HepG2 (cell line): ENCODE measurements around the gene PAMR1. TPM values are rescaled to one million over a fixed set of nuclear protein-coding genes. Genes with fewer than 3 reads are reported as not detected.

Experiments used
- ATAC-seq: fragments of 200-7000 bp; cut with Tn5 transposase; 3 replicates; pipeline ENCODE4 v1.9.1; 2020; ENCODE audit warnings: mild to moderate bottlenecking, moderate library complexity
- BruUV-seq: library from RNA; stranded (reverse); fragments of 400-500 nt; replicated peaks from 2 replicates; lab custom pipeline; 2021; lab: Mats Ljungman, UMichigan
- CTCF ChIA-PET: fragments of 300-600 bp; formaldehyde crosslinking; extraction: SDS; loops from one replicate; lab custom pipeline; 2021; ENCODE audit warnings: low total read pairs, inconsistent platforms, low intra/inter-chr PET ratio; lab: Yijun Ruan, JAX
- POLR2A ChIA-PET: fragments of 350-600 bp; sonication (Branson Sonifier 250); formaldehyde crosslinking; loops from one replicate; lab custom pipeline; 2020; ENCODE audit warnings: antibody characterized with exemption, inconsistent platforms; lab: Yijun Ruan, JAX
- DNase-seq: peaks from one replicate; pipeline ENCODE4 v3.0.0-alpha.2; 2015; ENCODE audit warnings: low spot score
- FAIRE-seq: peaks from 3 replicates; lab custom pipeline; 2011; peaks lifted over from hg19 to GRCh38; lab: Jason Lieb, UNC
- H2AFZ ChIP-seq: one replicate; pipeline ENCODE4 v1.6.1; 2011; ENCODE audit warnings: low read length, inconsistent platforms
- H3K27ac ChIP-seq: fragments of 300-600 bp; 3 replicates; pipeline ENCODE4 v1.8.0; 2011; ENCODE audit warnings: mixed run types, mild to moderate bottlenecking, mixed read lengths, low read length, inconsistent platforms; ENCODE audit not compliant: insufficient read depth; ENCODE audit errors: extremely low read length
- H3K27me3 ChIP-seq, 2 experiments: fragments of 200-600 bp in 1 of 2; 2 replicates in 1 of 2; 3 replicates in 1 of 2; pipeline versions ENCODE4 v1.6.0 to v1.8.0; 2011; ENCODE audit warnings: low read length in 2 of 2, mild to moderate bottlenecking in 2 of 2, moderate library complexity in 2 of 2, inconsistent platforms in 1 of 2; ENCODE audit not compliant: insufficient read depth in 2 of 2, control insufficient read depth in 1 of 2
- H3K36me3 ChIP-seq, 2 experiments: fragments of 200-600 bp in 1 of 2; replicated peaks in 1 of 2; 2 replicates in 1 of 2; 3 replicates in 1 of 2; pipeline versions ENCODE4 v1.5.1 to v1.8.0; 2011; ENCODE audit warnings: low read length in 2 of 2, inconsistent platforms in 1 of 2; ENCODE audit not compliant: insufficient read depth in 2 of 2, control insufficient read depth in 1 of 2
- H3K4me1 ChIP-seq: 2 replicates; pipeline ENCODE4 v1.5.1; 2012; ENCODE audit warnings: low read length, inconsistent platforms; ENCODE audit not compliant: insufficient read depth
- H3K4me2 ChIP-seq: 2 replicates; pipeline ENCODE4 v1.6.0; 2011; ENCODE audit warnings: low read depth, low read length, inconsistent platforms
- H3K4me3 ChIP-seq, 3 experiments: fragments of 200-600 bp in 1 of 3; sonication (generic), shearing (Covaris generic) in 1 of 3; replicated peaks in 1 of 3; 2 replicates each; pipeline ENCODE4 v1.5.1; 2011 to 2016; ENCODE audit warnings: low read length in 3 of 3, inconsistent platforms in 2 of 3, low read depth in 2 of 3, mild to moderate bottlenecking in 2 of 3, control low read depth in 1 of 3, mixed read lengths in 1 of 3; ENCODE audit not compliant: insufficient read depth in 1 of 3
- H3K79me2 ChIP-seq: one replicate; pipeline ENCODE4 v1.6.1; 2011; ENCODE audit warnings: low read length, inconsistent platforms; ENCODE audit not compliant: insufficient read depth
- H3K9ac ChIP-seq: 2 replicates; pipeline ENCODE4 v1.6.0; 2011; ENCODE audit warnings: mild to moderate bottlenecking, low read depth, low read length, inconsistent platforms; ENCODE audit not compliant: insufficient read depth
- H3K9me3 ChIP-seq: 2 replicates; pipeline ENCODE4 v1.5.1; 2012; ENCODE audit warnings: mild to moderate bottlenecking, low read length
- H4K20me1 ChIP-seq: 2 replicates; pipeline ENCODE4 v1.6.0; 2011; ENCODE audit warnings: inconsistent platforms, mild to moderate bottlenecking, low read length, moderate library complexity; ENCODE audit not compliant: insufficient read depth
- ATRX ChIP-seq: sonication (generic); formaldehyde crosslinking; IDR thresholded peaks from 2 replicates; pipeline ENCODE4 v1.4.0; 2020; ENCODE audit warnings: missing genetic modification reagents, borderline replicate concordance
- CHD2 ChIP-seq: IDR thresholded peaks from 2 replicates; pipeline ENCODE4 v1.6.1; 2011; ENCODE audit warnings: low read depth, low read length, improper control_type of control experiment
- NAIF1 ChIP-seq: sonication (generic); formaldehyde crosslinking; IDR thresholded peaks from 2 replicates; pipeline ENCODE4 v1.5.0; 2020; ENCODE audit warnings: mild to moderate bottlenecking, missing genetic modification reagents, borderline replicate concordance
- NCOA5 ChIP-seq: sonication (generic); formaldehyde crosslinking; IDR thresholded peaks from 2 replicates; pipeline ENCODE4 v1.4.0; 2020; ENCODE audit warnings: missing genetic modification reagents
- POLR2AphosphoS5 ChIP-seq: IDR thresholded peaks from 2 replicates; pipeline ENCODE4 v1.6.1; 2012; ENCODE audit warnings: low read depth, low read length
- U2AF1 ChIP-seq: fragments of 200-400 bp; formaldehyde crosslinking; optimal IDR thresholded peaks from 2 replicates; pipeline ENCODE3; 2017; ENCODE audit warnings: mild to moderate bottlenecking, low read depth, low read length
- ZNF430 ChIP-seq: sonication (generic); formaldehyde crosslinking; IDR thresholded peaks from 2 replicates; pipeline ENCODE4 v1.9.0; 2021; ENCODE audit warnings: mild to moderate bottlenecking, missing genetic modification reagents
- ZNF441 ChIP-seq: sonication (generic); formaldehyde crosslinking; IDR thresholded peaks from 2 replicates; pipeline ENCODE4 v1.7.0; 2021; ENCODE audit warnings: missing genetic modification reagents, borderline replicate concordance
- ZNF460 ChIP-seq: sonication (generic); formaldehyde crosslinking; IDR thresholded peaks from 2 replicates; pipeline ENCODE4 v1.5.1; 2020; ENCODE audit warnings: missing genetic modification reagents, mild to moderate bottlenecking, borderline replicate concordance
- ZNF780A ChIP-seq: sonication (generic); formaldehyde crosslinking; IDR thresholded peaks from 2 replicates; pipeline ENCODE4 v1.8.0; 2022; ENCODE audit warnings: mild to moderate bottlenecking, missing genetic modification reagents, moderate library complexity
- ZNF792 ChIP-seq: IDR thresholded peaks from 2 replicates; pipeline ENCODE4 v1.6.1; 2016
- WGBS: methylation state at CpG from one replicate; pipeline ENCODE4 v1.1.6; 2017; ENCODE audit warnings: low lambda C conversion rate; 5-methylcytosine and 5-hydroxymethylcytosine counted together
- in situ Hi-C: cut with HindIII; loops from 2 replicates; pipeline ENCODE4 v1.10.0; 2017; ENCODE audit warnings: low pct_unique_long_range_greater_than_20kb; ENCODE audit not compliant: extremely low pct_ligation_motif_present
- intact Hi-C: fragments of 100-400 bp; cut with micrococcal nuclease; formaldehyde crosslinking; loops from one replicate; pipeline ENCODE4 v1.10.0; 2022; ENCODE audit not compliant: unreplicated experiment
- polyA plus RNA-seq, 8 experiments: library from polyadenylated mRNA; depleted of rRNA in 3 of 8; stranded (reverse) in 7 of 8; unstranded in 1 of 8; fragments of >200 nt; fragmentation: Illumina TruSeq in 4 of 8; extraction: Trizol in 4 of 8; gene quantifications; 2 replicates each; pipeline versions ENCODE4 v1.2.1 to v1.2.3, GENCODE V29; 2011 to 2016; ENCODE audit warnings: low read depth in 4 of 8, missing spikeins in 1 of 8, mixed read lengths in 1 of 8; ENCODE audit not compliant: insufficient read depth in 1 of 8
- total RNA-seq, 5 experiments: library from RNA; depleted of rRNA; stranded (reverse); fragments of >200 nt; fragmentation: Illumina TruSeq; extraction: Trizol; gene quantifications; 2 replicates each; pipeline ENCODE4 v1.2.3, GENCODE V29; 2016; ENCODE audit warnings: low read depth in 1 of 5
- TF ChIP-seq, protein P1 (sequence below): sonication (generic); formaldehyde crosslinking; IDR thresholded peaks from 2 replicates; pipeline ENCODE4 v1.8.1; 2023; ENCODE audit warnings: missing genetic modification reagents, inconsistent platforms, borderline replicate concordance

The PAMR1 gene
- total and polyA plus RNA-seq, 2 of the 13 experiments (the other 11 are each of a cell fraction or from before 2014, with no cell fraction given), result not detected

DNA sequence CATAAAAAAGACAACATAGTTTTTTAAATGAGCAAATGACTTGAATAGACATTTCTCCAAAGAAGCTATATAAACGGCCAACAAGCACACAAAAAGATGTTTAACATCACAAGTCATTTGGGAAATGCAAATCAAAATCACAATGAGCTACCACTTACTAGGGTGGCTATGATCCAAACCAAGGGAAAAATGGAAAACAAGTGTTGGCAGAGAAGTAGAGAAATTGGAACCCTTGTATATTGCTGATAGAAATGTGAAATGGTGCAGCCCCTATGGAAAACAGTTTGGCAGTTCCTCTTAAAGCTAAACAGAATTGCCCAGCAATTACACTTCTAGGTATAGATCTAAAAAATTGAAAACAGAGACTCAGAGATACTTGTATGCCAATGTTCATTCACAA, 29.0 kb downstream of the PAMR1 start:
- ATAC-seq (no peak), DNase-seq (no peak), FAIRE-seq (no peak)
- Histone ChIP-seq H3K4me3 (no peak overlapping the region), H3K4me1 (no peaks in the 10 kb centered on the region), H2AFZ (no peak overlapping the region), H3K79me2 (no peaks in the 10 kb centered on the region), H3K9ac (no peak overlapping the region), H3K9me3 (no peaks in the 10 kb centered on the region), H3K27ac (no peak overlapping the region), H3K27me3 (peaks cover 0 to 15% of the 10 kb centered on the region in 2 experiments; a peak in 2 of 5 replicates), H3K36me3 (no peaks in the 10 kb centered on the region), H4K20me1 (no peaks in the 10 kb centered on the region), H3K4me2 (no peak overlapping the region)
- WGBS, result 0% methylated on average over 1 of the region's 1 CpG
- intact Hi-C loops (no loop called here), in situ Hi-C loops (loop anchor here (25.0 kb wide), 1 partner anchor 766 kb away; no protein-coding TSS in a partner anchor)
- TF ChIP-seq ZNF460 (CRISPR knock-in tag) (no peak), ATRX (no peak), ZNF780A (CRISPR knock-in tag) (no peak), ZNF441 (CRISPR knock-in tag) (no peak), NAIF1 (CRISPR knock-in tag) (no peak), CHD2 (no peak), NCOA5 (CRISPR knock-in tag) (no peak), ZNF430 (CRISPR knock-in tag) (no peak)
- ChIA-PET POLR2A (no interaction called here), CTCF (no interaction called here)
- no TSS peak for BruUV-seq

DNA sequence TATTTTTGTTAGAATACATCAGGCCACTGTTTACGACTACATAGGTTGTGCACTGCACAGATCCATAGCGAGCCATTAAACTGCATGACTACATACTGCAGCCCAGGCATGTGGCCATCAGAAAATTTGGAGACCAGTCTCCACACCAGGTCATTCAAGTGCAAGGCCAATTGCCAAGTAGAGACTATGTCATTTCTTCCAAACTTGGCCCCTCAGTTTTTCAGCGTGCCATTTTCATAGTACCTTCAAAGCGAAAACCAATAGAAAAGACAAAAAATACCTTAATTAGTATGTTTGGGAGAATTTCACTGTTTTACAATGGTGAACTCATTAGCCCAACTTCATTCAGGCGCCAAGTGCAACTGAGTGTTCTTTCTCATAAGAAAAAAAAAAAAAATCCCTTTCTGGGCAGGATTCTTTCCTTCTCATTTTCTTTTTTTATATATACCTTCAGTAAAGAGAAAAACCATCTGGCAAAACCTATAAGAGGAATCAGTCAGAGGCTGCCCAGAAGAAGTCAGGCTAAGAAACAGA, 30.4 kb downstream of the PAMR1 start:
- no peak overlapping the region for H3K9ac ChIP-seq
- WGBS, result 9% methylated on average over 5 of the region's 5 CpGs
- no peaks in the 10 kb centered on the region for H3K4me1 ChIP-seq
- H2AFZ ChIP-seq, result no peak overlapping the region
- intact Hi-C loops, result no loop called here
- H3K9me3 ChIP-seq, result no peaks in the 10 kb centered on the region
- in situ Hi-C loops, result loop anchor here (25.0 kb wide), 1 partner anchor 767 kb away; no protein-coding TSS in a partner anchor
- DNase-seq, result no peak
- no peak overlapping the region for H3K4me2 ChIP-seq
- POLR2A ChIA-PET, result no interaction called here
- H3K36me3 ChIP-seq, result no peaks in the 10 kb centered on the region
- no peak for ATAC-seq
- H3K4me3 ChIP-seq, result no peak overlapping the region
- CTCF ChIA-PET, result no interaction called here
- peaks cover 0 to 15% of the 10 kb centered on the region in 2 experiments; a peak in 2 of 5 replicates for H3K27me3 ChIP-seq
- H3K27ac ChIP-seq, result no peak overlapping the region
- no peaks in the 10 kb centered on the region for H4K20me1 ChIP-seq
- no TSS peak for BruUV-seq
- no peak for FAIRE-seq
- no peaks in the 10 kb centered on the region for H3K79me2 ChIP-seq
- TF ChIP-seq U2AF1 (no peak), POLR2AphosphoS5 (no peak), ZNF792 (CRISPR knock-in tag) (no peak)
- TF ChIP-seq, protein P1, sequence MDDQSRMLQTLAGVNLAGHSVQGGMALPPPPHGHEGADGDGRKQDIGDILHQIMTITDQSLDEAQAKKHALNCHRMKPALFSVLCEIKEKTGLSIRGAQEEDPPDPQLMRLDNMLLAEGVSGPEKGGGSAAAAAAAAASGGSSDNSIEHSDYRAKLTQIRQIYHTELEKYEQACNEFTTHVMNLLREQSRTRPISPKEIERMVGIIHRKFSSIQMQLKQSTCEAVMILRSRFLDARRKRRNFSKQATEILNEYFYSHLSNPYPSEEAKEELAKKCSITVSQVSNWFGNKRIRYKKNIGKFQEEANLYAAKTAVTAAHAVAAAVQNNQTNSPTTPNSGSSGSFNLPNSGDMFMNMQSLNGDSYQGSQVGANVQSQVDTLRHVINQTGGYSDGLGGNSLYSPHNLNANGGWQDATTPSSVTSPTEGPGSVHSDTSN (CRISPR knock-in tag), result no peak
